ENCODE measurements around the gene AGER. TPM values are rescaled to one million over a fixed set of nuclear protein-coding genes. Genes with fewer than 3 reads are reported as not detected.

The AGER gene
- total and polyA plus RNA-seq, 2 of the 4 experiments (the other 2 are of a cell fraction) = 0.18 to 4.2 TPM

GRCh38 chr6:32191696-32192607 is 7.9 kb upstream of the AGER start:
- Histone ChIP-seq H3K4ac (ENCODE audit: low read depth, low read length) (peak overlapping the region; percentile 98), H3K79me1 (ENCODE audit: low read depth in 1 of 2, low read length in 2 of 2) (peaks cover 24 to 65% of the 10 kb centered on the region in 2 experiments), H4K91ac (ENCODE audit: insufficient read depth, low read depth, low read length) (peak overlapping the region; percentile 97), H3K9me3 (ENCODE audit: control insufficient read depth, insufficient read depth, low read length) (no peaks in the 10 kb centered on the region), H4K5ac (ENCODE audit: low read depth, low read length) (peak overlapping the region; percentile 95), H3K4me1 (ENCODE audit: control insufficient read depth, insufficient read depth, low read length) (peaks cover 15% of the 10 kb centered on the region), H4K8ac (ENCODE audit: low read depth in 2 of 2, low read length in 2 of 2) (peak overlapping the region; percentile 77 to 97), H2AK5ac (ENCODE audit: low read depth, low read length) (peak overlapping the region; percentile 100), H3K36me3 (ENCODE audit: control insufficient read depth, insufficient read depth, low read length) (peaks cover 11% of the 10 kb centered on the region), H2BK15ac (ENCODE audit: low read depth, low read length) (peak overlapping the region; percentile 70), H2AK9ac (replicated peaks; ENCODE audit: low read depth, low read length, poor library complexity) (peak overlapping the region; percentile 98), H2AFZ (replicated peaks; ENCODE audit: low read length, poor library complexity) (peak overlapping the region; percentile 9), H3K9me1 (ENCODE audit: insufficient read depth, low read length) (peaks cover 23% of the 10 kb centered on the region), H2BK20ac (ENCODE audit: low read depth, low read length) (peak overlapping the region; percentile 75), H2BK120ac (ENCODE audit: low read depth, low read length) (peak overlapping the region; percentile 85), H4K20me1 (ENCODE audit: insufficient read depth, low read length) (no peaks in the 10 kb centered on the region), H3K4me3 (ENCODE audit: insufficient read depth, low read depth, low read length) (no peak overlapping the region), H3K4me2 (ENCODE audit: low read depth, low read length) (peak overlapping the region; percentile 67), H3K27me3 (ENCODE audit: control insufficient read depth, insufficient read depth, low read length) (no peaks in the 10 kb centered on the region), H3K18ac (ENCODE audit: low read depth, low read length) (peak overlapping the region; percentile 72), H3K56ac (ENCODE audit: extremely low read depth, insufficient read depth, low read length) (no peak overlapping the region), H3K23ac (ENCODE audit: low read depth, low read length) (no peak overlapping the region), H3K9ac (ENCODE audit: low read depth, low read length) (no peak overlapping the region), H3K14ac (replicated peaks; ENCODE audit: low read depth, low read length) (peak overlapping the region; percentile 41; the same call in 1 of the 2 replicates), H2BK5ac (ENCODE audit: low read depth, low read length, poor library complexity, severe bottlenecking) (peak overlapping the region; percentile 95), H3K27ac (ENCODE audit: insufficient read depth, low read length) (peak overlapping the region; percentile 77)
- dilution Hi-C loops (cut with HindIII; ENCODE audit: low sequenced_read_pairs, unreplicated experiment) (no loop called here), in situ Hi-C loops (cut with MboI; ENCODE audit: low sequenced_read_pairs) (loop anchor here (5.0 to 25.0 kb wide), 2 partner anchors 75 to 770 kb away; partner anchors contain the start of genes BRD2 and HLA-DMA), intact Hi-C loops (cut with micrococcal nuclease) (no loop called here)
- BruUV-seq (replicated peaks) = no TSS peak
- 70% methylated on average over 3 of the region's 15 CpGs; no CpG with 5 or more reads in 1 of the 2 experiments for WGBS, 2 experiments (ENCODE audit: extremely low coverage in 2 of 2, insufficient read length in 1 of 2)
- TF ChIP-seq MXI1 (IDR thresholded peaks at IDR 0.05; ENCODE audit: borderline replicate concordance, low read depth, low read length) = no peak
- TF ChIP-seq RCOR1 (IDR thresholded peaks at IDR 0.05; ENCODE audit: insufficient replicate concordance, low read length) = no peak
- CTCF ChIA-PET = no interaction called here
- no peak for ATAC-seq (ENCODE audit: low read depth)
- DNase-seq = no peak
- POLR2A ChIA-PET (ENCODE audit: unreplicated experiment) = no interaction called here

All from IMR-90 (cell line).